ENCODE measurements around the gene ABCD2.

- TF ChIP-seq HDAC2 (IDR thresholded peaks at IDR 0.05): no peak
- TF ChIP-seq CTCF (IDR thresholded peaks at IDR 0.05 in 2 of 3, conservative IDR thresholded peaks at IDR 0.05 in 1 of 3; ENCODE audit: insufficient read depth in 2 of 3, low read depth in 1 of 3, low read length in 3 of 3): no peak
- no peak for TF ChIP-seq ZNF644 (tag; IDR thresholded peaks at IDR 0.05; ENCODE audit: low read depth)
- TF ChIP-seq KAT8 (IDR thresholded peaks at IDR 0.05; ENCODE audit: low read depth): no peak
- TF ChIP-seq REST (IDR thresholded peaks at IDR 0.05; ENCODE audit: borderline replicate concordance): no peak
- TF ChIP-seq REST (CRISPR knock-in tag; IDR thresholded peaks at IDR 0.05; ENCODE audit: low read depth): no peak
- TF ChIP-seq SMAD4 (CRISPR knock-in tag; conservative IDR thresholded peaks at IDR 0.05): no peak
- no peak for TF ChIP-seq ELK1 (CRISPR knock-in tag; IDR thresholded peaks at IDR 0.05)
These were observed 85.7 kb downstream of the ABCD2 start for GRCh38 chr12:39533951-39534350.
